B cell (primary cell): Measurements from ENCODE around the gene AADAC. TPM values are rescaled to one million over a fixed set of nuclear protein-coding genes. Genes with fewer than 3 reads are reported as not detected.
"Not testable (repeated sequence)": the region's sequence is repeated elsewhere in the genome, so short reads cannot be mapped to it uniquely, and the experiment has no call there.

ENCODE experiments used
- ATAC-seq: fragments of 200-7000 bp; cut with Tn5 transposase; one replicate; pipeline ENCODE4 v1.10.0; 2021; ENCODE audit warnings: low read depth, mild to moderate bottlenecking, moderate number of reproducible peaks, moderate library complexity
- CTCF ChIA-PET: fragments of 350-600 bp; sonication (Branson Sonifier 250); formaldehyde crosslinking; loops from one replicate; lab custom pipeline; 2021; ENCODE audit warnings: antibody characterized with exemption, inconsistent platforms; lab: Charles Lee
- POLR2A ChIA-PET: fragments of 350-600 bp; sonication (Branson Sonifier 250); formaldehyde crosslinking; loops from one replicate; lab custom pipeline; 2021; ENCODE audit warnings: antibody characterized with exemption; lab: Charles Lee
- DNase-seq: peaks from one replicate; pipeline ENCODE4 v3.0.0; 2013
- H2AFZ ChIP-seq: 2 replicates; pipeline ENCODE4 v1.6.1; 2012; ENCODE audit warnings: mild to moderate bottlenecking, low read depth, low read length; ENCODE audit not compliant: insufficient read depth, poor library complexity, severe bottlenecking
- H3K27ac ChIP-seq, 2 donors: 1 replicate in 1 of 2; 2 replicates in 1 of 2; pipeline ENCODE4 v1.5.1; 2012 to 2013; ENCODE audit warnings: low read length in 2 of 2, mild to moderate bottlenecking in 2 of 2, moderate library complexity in 1 of 2
- H3K27me3 ChIP-seq, 4 experiments: fragments of 200-600 bp in 1 of 4; sonication (generic) in 1 of 4; replicated peaks in 1 of 4; 1 replicate in 2 of 4; 2 replicates in 2 of 4; pipeline versions ENCODE4 v1.6.1 to v1.7.0; 2013 to 2016; ENCODE audit warnings: low read length in 3 of 4, mild to moderate bottlenecking in 2 of 4, mixed read lengths in 1 of 4, moderate library complexity in 1 of 4; ENCODE audit not compliant: insufficient read depth in 4 of 4, control insufficient read depth in 3 of 4; ENCODE audit errors: control extremely low read depth in 1 of 4
- H3K36me3 ChIP-seq, 2 experiments: replicated peaks in 1 of 2; 1 replicate in 1 of 2; 2 replicates in 1 of 2; pipeline versions ENCODE4 v1.6.1 to v1.7.1; 2013; ENCODE audit warnings: low read length in 1 of 2; ENCODE audit not compliant: insufficient read depth in 2 of 2, control insufficient read depth in 1 of 2; ENCODE audit errors: control extremely low read depth in 1 of 2, extremely low read depth in 1 of 2
- H3K4me1 ChIP-seq, 2 donors: fragments of 200-600 bp in 1 of 2; sonication (generic) in 1 of 2; 1 replicate in 1 of 2; 2 replicates in 1 of 2; pipeline versions ENCODE4 v1.5.1 to v1.6.1; 2013 to 2017; ENCODE audit warnings: low read length in 2 of 2; ENCODE audit not compliant: control insufficient read depth in 2 of 2, insufficient read depth in 2 of 2
- H3K4me2 ChIP-seq: replicated peaks from 2 replicates; pipeline ENCODE3; 2012; ENCODE audit warnings: mild to moderate bottlenecking, low read depth, low read length; ENCODE audit not compliant: poor library complexity, severe bottlenecking
- H3K4me3 ChIP-seq, 5 experiments: fragments of 200-600 bp in 1 of 5; sonication (generic) in 1 of 5; 1 replicate in 3 of 5; 2 replicates in 2 of 5; pipeline versions ENCODE4 v1.5.1 to v1.7.0; 2011 to 2016; ENCODE audit warnings: low read length in 4 of 5, mild to moderate bottlenecking in 4 of 5, low read depth in 2 of 5, control low read depth in 1 of 5, moderate library complexity in 1 of 5; ENCODE audit not compliant: insufficient read depth in 1 of 5; ENCODE audit errors: control extremely low read depth in 1 of 5, extremely low read depth in 1 of 5
- H3K79me2 ChIP-seq: fragments of 200-600 bp; sonication (generic); one replicate; pipeline ENCODE4 v1.6.0; 2016; ENCODE audit warnings: low read length; ENCODE audit not compliant: control insufficient read depth, insufficient read depth
- H3K9ac ChIP-seq: fragments of 200-600 bp; sonication (generic); 2 replicates; pipeline ENCODE4 v1.6.1; 2017; ENCODE audit warnings: mild to moderate bottlenecking, low read length, moderate library complexity
- H3K9me3 ChIP-seq, 3 donors: one replicate each; pipeline versions ENCODE4 v1.6.1 to v1.7.1; 2013; ENCODE audit warnings: low read length in 2 of 3; ENCODE audit not compliant: control insufficient read depth in 2 of 3, insufficient read depth in 1 of 3; ENCODE audit errors: control extremely low read depth in 1 of 3
- H4K20me1 ChIP-seq: 2 replicates; pipeline ENCODE4 v1.6.0; 2012; ENCODE audit warnings: mild to moderate bottlenecking, low read length; ENCODE audit not compliant: insufficient read depth, control insufficient read depth, poor library complexity, severe bottlenecking
- H3K27ac Mint-ChIP-seq: one replicate; pipeline ENCODE4 v1.8.0; 2021; ENCODE audit warnings: mixed read lengths
- H3K27me3 Mint-ChIP-seq: one replicate; pipeline ENCODE4 v1.8.0; 2021; ENCODE audit warnings: mixed read lengths
- H3K4me1 Mint-ChIP-seq: one replicate; pipeline ENCODE4 v1.8.0; 2021; ENCODE audit warnings: mixed read lengths
- H3K4me3 Mint-ChIP-seq: one replicate; pipeline ENCODE4 v1.8.0; 2021; ENCODE audit warnings: mixed read lengths
- H3K9me3 Mint-ChIP-seq: one replicate; pipeline ENCODE4 v1.8.0; 2022; ENCODE audit warnings: mixed read lengths; ENCODE audit not compliant: insufficient read depth
- EZH2 ChIP-seq: IDR thresholded peaks from 2 replicates; pipeline ENCODE4 v1.6.1; 2012; ENCODE audit warnings: borderline replicate concordance, low read depth, mild to moderate bottlenecking, moderate library complexity, low read length; ENCODE audit not compliant: insufficient read depth, poor library complexity, severe bottlenecking
- WGBS: methylation state at CpG from one replicate; pipeline ENCODE4 v1.1.5; 2013; ENCODE audit warnings: missing lambda C conversion rate; ENCODE audit not compliant: insufficient coverage; 5-methylcytosine and 5-hydroxymethylcytosine counted together
- intact Hi-C: fragments of 100-400 bp; cut with micrococcal nuclease; formaldehyde crosslinking; loops from one replicate; pipeline ENCODE4 v1.10.0; 2022
- polyA plus RNA-seq: library from polyadenylated mRNA; depleted of rRNA; stranded (reverse); fragments of >200 nt; gene quantifications from 2 replicates; pipeline ENCODE4 v1.2.3, GENCODE V29; 2012
- total RNA-seq, 2 donors: library from RNA; stranded (reverse); fragments of 120-200 nt in 1 of 2; gene quantifications; 1 replicate in 1 of 2; 2 replicates in 1 of 2; pipeline versions ENCODE4 v1.2.3 to v1.2.4, GENCODE V29; 2013 to 2022
- TF ChIP-seq, protein P1 (sequence below): fragments of 200-600 bp; IDR thresholded peaks from one replicate; pipeline ENCODE4 v1.8.0; 2022; ENCODE audit warnings: antibody characterized with exemption, mild to moderate bottlenecking

AADAC gene
- total and polyA plus RNA-seq, 2 donors (not counting 1 experiment from before 2014, with no cell fraction given): not detected

DNA sequence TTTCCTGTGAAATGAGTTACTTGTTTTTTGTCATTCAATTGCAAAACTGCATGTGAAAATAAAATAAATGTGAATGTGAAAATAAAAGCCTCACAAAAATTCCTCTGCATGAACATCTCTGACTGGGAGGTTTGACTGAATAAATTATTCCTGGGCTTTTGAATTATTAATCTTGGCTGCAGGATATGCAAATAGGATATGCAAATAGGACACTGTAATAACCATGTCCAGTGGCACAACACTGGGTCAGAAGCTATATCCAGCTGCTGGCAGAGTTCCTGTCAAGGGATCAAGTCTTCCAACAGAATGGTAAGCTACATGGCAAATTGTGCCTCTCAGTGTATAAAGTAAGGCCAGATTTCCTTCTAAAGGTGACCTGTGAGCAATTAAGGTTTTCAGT is 59.5 kb downstream of the AADAC start, which contains the start of gene SUCNR1:
Gene SUCNR1, plus strand, starts transcription at position 246 of the 400 bp plus-strand sequence. CDS start 6,250 bp downstream, outside the sequence.
- no peak within 1 kb of the TSS for H2AFZ ChIP-seq
- H3K4me3 Mint-ChIP-seq: no peak within 1 kb of the TSS
- no peak for DNase-seq
- H3K4me3 ChIP-seq: no peak within 1 kb of the TSS
- ATAC-seq: no peak
- H3K9ac ChIP-seq: no peak within 1 kb of the TSS
- H3K9me3 ChIP-seq: no peaks in the 10 kb centered on the region
- H3K4me1 ChIP-seq: peaks cover 15 to 19% of the 10 kb centered on the region in 2 donors
- no peaks in the 10 kb centered on the region for H3K36me3 ChIP-seq
- H3K9me3 Mint-ChIP-seq: no peaks in the 10 kb centered on the region
- H3K4me2 ChIP-seq: no peak within 1 kb of the TSS
- ChIA-PET CTCF (no interaction called here), POLR2A (no interaction called here)
- no peaks in the 10 kb centered on the region for H3K79me2 ChIP-seq
- no peak within 1 kb of the TSS for H3K27ac ChIP-seq
- no peaks in the 10 kb centered on the region for H4K20me1 ChIP-seq
- intact Hi-C loops: no loop called here
- no peaks in the 10 kb centered on the region for H3K27me3 ChIP-seq
- H3K27ac Mint-ChIP-seq: no peak within 1 kb of the TSS
- TF ChIP-seq, protein P1, sequence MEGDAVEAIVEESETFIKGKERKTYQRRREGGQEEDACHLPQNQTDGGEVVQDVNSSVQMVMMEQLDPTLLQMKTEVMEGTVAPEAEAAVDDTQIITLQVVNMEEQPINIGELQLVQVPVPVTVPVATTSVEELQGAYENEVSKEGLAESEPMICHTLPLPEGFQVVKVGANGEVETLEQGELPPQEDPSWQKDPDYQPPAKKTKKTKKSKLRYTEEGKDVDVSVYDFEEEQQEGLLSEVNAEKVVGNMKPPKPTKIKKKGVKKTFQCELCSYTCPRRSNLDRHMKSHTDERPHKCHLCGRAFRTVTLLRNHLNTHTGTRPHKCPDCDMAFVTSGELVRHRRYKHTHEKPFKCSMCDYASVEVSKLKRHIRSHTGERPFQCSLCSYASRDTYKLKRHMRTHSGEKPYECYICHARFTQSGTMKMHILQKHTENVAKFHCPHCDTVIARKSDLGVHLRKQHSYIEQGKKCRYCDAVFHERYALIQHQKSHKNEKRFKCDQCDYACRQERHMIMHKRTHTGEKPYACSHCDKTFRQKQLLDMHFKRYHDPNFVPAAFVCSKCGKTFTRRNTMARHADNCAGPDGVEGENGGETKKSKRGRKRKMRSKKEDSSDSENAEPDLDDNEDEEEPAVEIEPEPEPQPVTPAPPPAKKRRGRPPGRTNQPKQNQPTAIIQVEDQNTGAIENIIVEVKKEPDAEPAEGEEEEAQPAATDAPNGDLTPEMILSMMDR: no peak
- no peak for TF ChIP-seq EZH2
- H3K27me3 Mint-ChIP-seq: no peaks in the 10 kb centered on the region
- peaks cover 18% of the 10 kb centered on the region for H3K4me1 Mint-ChIP-seq

DNA sequence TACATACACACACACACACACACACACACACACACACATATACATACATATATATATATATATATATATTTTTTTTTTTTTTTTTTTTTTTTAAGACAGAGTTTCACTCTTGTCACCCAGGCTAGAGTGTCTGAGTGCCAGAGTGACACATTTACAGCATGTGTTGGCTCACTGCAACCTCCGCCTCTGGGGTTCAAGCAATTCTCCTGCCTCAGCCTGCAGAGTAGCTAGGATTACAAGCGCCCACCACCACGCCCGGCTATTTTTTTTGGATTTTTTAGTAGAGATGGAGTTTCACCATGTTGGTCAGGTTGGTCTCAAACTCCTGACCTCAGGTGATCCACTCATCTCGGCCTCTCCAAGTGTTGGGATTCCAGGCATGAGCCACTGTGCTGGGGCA is 60.2 kb downstream of the AADAC start:
- H3K36me3 ChIP-seq, H3K79me2 ChIP-seq, POLR2A ChIA-PET, H3K9ac ChIP-seq, CTCF ChIA-PET, H3K9me3 Mint-ChIP-seq, H3K27me3 ChIP-seq, H3K9me3 ChIP-seq, ATAC-seq, DNase-seq, H4K20me1 ChIP-seq, H3K27me3 Mint-ChIP-seq, H3K4me3 Mint-ChIP-seq, H3K4me2 ChIP-seq, H3K4me3 ChIP-seq, H3K27ac Mint-ChIP-seq, H2AFZ ChIP-seq, intact Hi-C loops, H3K27ac ChIP-seq: not testable (repeated sequence)
- WGBS: 100% methylated on average over 4 of the region's 5 CpGs
- H3K4me1 ChIP-seq: peaks cover 15 to 19% of the 10 kb centered on the region in 2 donors
- H3K4me1 Mint-ChIP-seq: peaks cover 18% of the 10 kb centered on the region
